Measurements from ENCODE around the gene TCL1A. TPM values are rescaled to one million over a fixed set of nuclear protein-coding genes. Genes with fewer than 3 reads are reported as not detected.

The TCL1A gene
- total RNA-seq, 1 experiment from 2014 or later, result not detected

GRCh38 chr14:95707327-95707726, 6.6 kb downstream of the TCL1A start:
- TF ChIP-seq CTCF (IDR thresholded peaks at IDR 0.05; ENCODE audit: unreplicated experiment), result no peak
- Mint-ChIP-seq H3K4me3 (ENCODE audit: low read depth, unreplicated experiment) (no peak overlapping the region), H3K27me3 (ENCODE audit: unreplicated experiment) (peaks cover 98% of the 10 kb centered on the region), H3K36me3 (ENCODE audit: insufficient read depth, unreplicated experiment) (no peaks in the 10 kb centered on the region), H3K4me1 (ENCODE audit: low read depth, unreplicated experiment) (no peaks in the 10 kb centered on the region), H3K9me3 (ENCODE audit: low read depth, unreplicated experiment) (no peaks in the 10 kb centered on the region), H3K27ac (ENCODE audit: unreplicated experiment) (no peak overlapping the region)
- no TSS peak for BruUV-seq (replicated peaks)
- no peak for DNase-seq
- intact Hi-C loops (cut with micrococcal nuclease; ENCODE audit: unreplicated experiment), result no loop called here
- CTCF ChIA-PET, result no interaction called here

- Mint-ChIP-seq H3K9me3 (ENCODE audit: low read depth, unreplicated experiment) (no peaks in the 10 kb centered on the region), H3K27me3 (ENCODE audit: unreplicated experiment) (peaks cover 93% of the 10 kb centered on the region), H3K4me3 (ENCODE audit: low read depth, unreplicated experiment) (no peak overlapping the region), H3K27ac (ENCODE audit: unreplicated experiment) (no peak overlapping the region), H3K36me3 (ENCODE audit: insufficient read depth, unreplicated experiment) (no peaks in the 10 kb centered on the region), H3K4me1 (ENCODE audit: low read depth, unreplicated experiment) (no peaks in the 10 kb centered on the region)
- BruUV-seq (replicated peaks), result no TSS peak
- CTCF ChIA-PET, result no interaction called here
- intact Hi-C loops (cut with micrococcal nuclease; ENCODE audit: unreplicated experiment), result no loop called here
- TF ChIP-seq CTCF (IDR thresholded peaks at IDR 0.05; ENCODE audit: unreplicated experiment), result no peak
- no peak for DNase-seq
Observed at GRCh38 chr14:95705518-95705917, 8.4 kb downstream of the TCL1A start.

GRCh38 chr14:95703805-95704204, 10.1 kb downstream of the TCL1A start:
- no peaks in the 10 kb centered on the region for H3K36me3 Mint-ChIP-seq (ENCODE audit: insufficient read depth, unreplicated experiment)
- CTCF ChIA-PET, result no interaction called here
- no peak overlapping the region for H3K4me3 Mint-ChIP-seq (ENCODE audit: low read depth, unreplicated experiment)
- no TSS peak for BruUV-seq (replicated peaks)
- no peak for DNase-seq
- H3K4me1 Mint-ChIP-seq (ENCODE audit: low read depth, unreplicated experiment), result no peaks in the 10 kb centered on the region
- TF ChIP-seq CTCF (IDR thresholded peaks at IDR 0.05; ENCODE audit: unreplicated experiment), result no peak
- H3K9me3 Mint-ChIP-seq (ENCODE audit: low read depth, unreplicated experiment), result no peaks in the 10 kb centered on the region
- intact Hi-C loops (cut with micrococcal nuclease; ENCODE audit: unreplicated experiment), result no loop called here
- peaks cover 93% of the 10 kb centered on the region for H3K27me3 Mint-ChIP-seq (ENCODE audit: unreplicated experiment)
- no peak overlapping the region for H3K27ac Mint-ChIP-seq (ENCODE audit: unreplicated experiment)

- peaks cover 93% of the 10 kb centered on the region for H3K27me3 Mint-ChIP-seq (ENCODE audit: unreplicated experiment)
- CTCF ChIA-PET, result no interaction called here
- intact Hi-C loops (cut with micrococcal nuclease; ENCODE audit: unreplicated experiment), result no loop called here
Observed at GRCh38 chr14:95703341-95703740, 10.6 kb downstream of the TCL1A start.

More at GRCh38 chr14:95703341-95703740, 10.6 kb downstream of the TCL1A start:
- DNase-seq, result no peak
- Mint-ChIP-seq H3K27ac (ENCODE audit: unreplicated experiment) (no peak overlapping the region), H3K36me3 (ENCODE audit: insufficient read depth, unreplicated experiment) (no peaks in the 10 kb centered on the region), H3K9me3 (ENCODE audit: low read depth, unreplicated experiment) (no peaks in the 10 kb centered on the region), H3K4me1 (ENCODE audit: low read depth, unreplicated experiment) (no peaks in the 10 kb centered on the region), H3K4me3 (ENCODE audit: low read depth, unreplicated experiment) (no peak overlapping the region)
- TF ChIP-seq CTCF (IDR thresholded peaks at IDR 0.05; ENCODE audit: unreplicated experiment), result no peak
- no TSS peak for BruUV-seq (replicated peaks)
